GM19468 (cell line): ENCODE measurements around the gene COL4A2.

Source experiments
- ATAC-seq: cut with Tn5 transposase; IDR thresholded peaks from one replicate; pipeline ENCODE4 v1.9.1; 2021; ENCODE audit warnings: mild to moderate bottlenecking, moderate library complexity, moderate number of reproducible peaks; ENCODE audit not compliant: unreplicated experiment; ENCODE audit errors: extremely low read depth

Gene COL4A2

GRCh38 chr13:110533771-110534670, 226.9 kb downstream of the COL4A2 start:
- ATAC-seq, result no peak

GRCh38 chr13:110535526-110535925, 228.4 kb downstream of the COL4A2 start:
- ATAC-seq, result no peak

GRCh38 chr13:110536006-110536693, 229.1 kb downstream of the COL4A2 start:
- no peak for ATAC-seq

- ATAC-seq, result no peak
These were observed 231.5 kb downstream of the COL4A2 start for GRCh38 chr13:110538632-110539031.

- no peak for ATAC-seq
These were observed 232.8 kb downstream of the COL4A2 start for GRCh38 chr13:110539894-110540293.

GRCh38 chr13:110540871-110541525, 233.9 kb downstream of the COL4A2 start:
- no peak for ATAC-seq

- no peak for ATAC-seq
These were observed 234.4 kb downstream of the COL4A2 start for GRCh38 chr13:110541526-110541920.

- no peak for ATAC-seq
These were observed 235.2 kb downstream of the COL4A2 start for GRCh38 chr13:110542169-110542796.

GRCh38 chr13:110546378-110546777, 239.3 kb downstream of the COL4A2 start:
- ATAC-seq, result no peak

GRCh38 chr13:110546926-110547325, 239.8 kb downstream of the COL4A2 start:
- ATAC-seq, result no peak

GRCh38 chr13:110548891-110549794, 242.1 kb downstream of the COL4A2 start:
- no peak for ATAC-seq

- ATAC-seq, result no peak
These were observed 242.7 kb downstream of the COL4A2 start for GRCh38 chr13:110549795-110550160.

GRCh38 chr13:110551284-110551683, 244.2 kb downstream of the COL4A2 start:
- no peak for ATAC-seq

GRCh38 chr13:110552767-110553166, 245.7 kb downstream of the COL4A2 start:
- no peak for ATAC-seq

GRCh38 chr13:110553417-110553816, 246.3 kb downstream of the COL4A2 start:
- ATAC-seq, result no peak

- ATAC-seq, result no peak
These were observed 247.2 kb downstream of the COL4A2 start for GRCh38 chr13:110554227-110554836.

GRCh38 chr13:110554946-110555345, 247.9 kb downstream of the COL4A2 start:
- ATAC-seq, result no peak

- no peak for ATAC-seq
These were observed 248.6 kb downstream of the COL4A2 start for GRCh38 chr13:110555601-110556223.

- ATAC-seq, result no peak
These were observed 249.1 kb downstream of the COL4A2 start for GRCh38 chr13:110556224-110556606.
